ENCODE measurements around the gene ATP6V0C. TPM values are rescaled to one million over a fixed set of nuclear protein-coding genes. Genes with fewer than 3 reads are reported as not detected.
"Not testable (repeated sequence)": the region's sequence is repeated elsewhere in the genome, so short reads cannot be mapped to it uniquely, and the experiment has no call there.

The ATP6V0C gene
- total RNA-seq, 2 donors from 2014 or later = 218 to 230 TPM

DNA sequence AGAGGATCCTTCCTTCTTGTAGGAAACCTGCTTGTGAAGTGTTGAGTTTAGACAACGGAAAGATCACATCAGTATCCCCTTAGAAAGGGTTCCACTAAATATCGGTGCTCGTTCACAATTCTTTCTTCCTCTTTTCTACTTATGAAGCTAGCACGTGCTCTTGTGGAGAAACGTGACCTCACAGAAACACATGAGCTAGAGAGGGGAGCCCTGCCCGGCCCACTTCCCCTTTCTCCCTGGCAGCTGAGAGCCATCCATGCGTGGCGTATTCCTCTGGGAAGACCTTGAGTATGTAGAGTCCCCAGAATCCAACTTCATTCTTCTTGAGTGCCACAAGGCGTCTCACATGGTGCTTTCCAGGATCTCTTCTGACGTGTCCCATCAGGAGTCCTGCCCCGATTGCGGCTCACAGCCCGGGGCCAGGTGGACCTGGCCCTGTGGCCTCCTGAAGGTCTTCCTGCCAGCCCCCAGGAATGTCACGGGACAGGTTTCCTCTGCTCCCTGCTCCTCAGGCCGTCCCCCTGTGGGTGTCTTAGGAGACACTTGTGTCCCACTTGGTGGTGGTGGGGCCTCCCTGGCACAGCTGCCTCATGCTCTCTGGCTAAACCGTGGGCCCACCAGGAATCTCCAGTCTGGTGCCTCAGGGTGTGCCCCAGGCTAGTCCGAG is 46.5 kb downstream of the ATP6V0C start:
- intact Hi-C loops (cut with DNase I, micrococcal nuclease); DNase-seq: not testable (repeated sequence)
- peak; percentile 11 for ATAC-seq

DNA sequence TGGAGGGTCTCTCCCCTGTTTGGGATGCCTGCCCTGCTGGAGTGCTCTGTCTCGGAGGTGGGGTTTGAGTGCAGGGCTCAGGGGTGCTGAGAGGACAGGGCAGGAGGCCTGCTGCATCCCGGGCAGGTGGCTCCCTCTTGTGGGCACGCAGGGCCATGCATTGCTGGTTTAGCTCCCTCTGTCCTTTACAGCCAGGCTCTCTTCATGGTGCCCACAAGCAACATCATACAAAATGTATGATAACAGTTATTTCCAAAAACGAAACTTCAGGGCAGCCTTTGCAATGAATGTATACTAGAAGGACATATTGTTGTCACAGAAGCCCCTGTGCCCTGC is 47.0 kb downstream of the ATP6V0C start:
- intact Hi-C loops (cut with DNase I, micrococcal nuclease) = not testable (repeated sequence)
- peak; percentile 93 for ATAC-seq
- peak in 1 of 2 donors; percentile 85 for DNase-seq

DNA sequence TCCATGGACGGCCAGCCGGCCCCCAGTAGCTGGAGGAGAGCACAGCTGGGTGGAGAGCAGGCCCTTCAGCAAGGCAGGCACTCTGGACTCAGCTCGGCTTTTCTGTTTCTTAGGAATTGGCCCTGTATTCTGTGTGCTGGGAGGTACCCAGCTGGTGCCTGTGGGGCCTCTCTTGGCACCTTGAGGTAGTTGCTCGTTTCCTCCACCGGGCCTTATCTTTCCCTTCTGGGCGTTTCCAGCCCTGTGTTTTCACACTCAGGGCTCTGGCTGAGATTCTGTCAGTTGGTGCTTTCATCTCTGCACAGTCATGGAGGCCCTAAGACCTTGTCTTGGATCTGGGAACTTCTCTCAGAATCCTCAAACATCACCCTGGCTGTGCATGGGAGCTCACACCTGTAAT is 53.8 kb downstream of the ATP6V0C start:
- DNase-seq; intact Hi-C loops (cut with DNase I, micrococcal nuclease): not testable (repeated sequence)
- ATAC-seq = peak; percentile 69

DNA sequence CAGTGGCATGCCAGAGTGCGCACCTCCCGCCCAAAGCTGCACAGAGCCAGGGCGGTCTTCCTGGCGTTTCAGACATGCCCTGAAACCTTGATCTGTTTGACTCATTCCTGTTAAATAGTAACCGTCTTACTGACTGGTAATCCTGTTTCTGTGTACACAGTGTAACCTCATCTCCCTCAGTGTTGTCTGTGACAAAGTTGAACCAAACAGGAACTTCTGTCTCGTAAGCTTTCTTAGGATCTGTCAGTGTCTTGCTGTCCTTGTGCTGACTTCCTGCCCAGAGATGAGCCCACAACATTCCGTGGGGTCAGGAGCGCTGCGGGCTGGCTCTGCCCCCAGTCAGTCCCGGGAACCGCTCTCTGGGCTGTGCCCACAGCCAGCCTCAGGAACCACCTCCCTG is 54.8 kb downstream of the ATP6V0C start:
- intact Hi-C loops (cut with DNase I, micrococcal nuclease); DNase-seq: not testable (repeated sequence)
- peak; percentile 88 for ATAC-seq

Small RNAs within 50 kb of the gene (microRNA-seq; reads per million reads assigned to microRNA genes)
- gene MIR3178 (0 reads per million in 2 donors), gene MIR6768 (0 reads per million in 2 donors)

Other genes with a start within 250 kb of the ATP6V0C start
- 100 to 1,000 TPM in 1 of 2 donors, 10 to 100 TPM in 1; 99.3 to 127 TPM for gene RNPS1, start 245.8 kb upstream of the ATP6V0C start, total RNA-seq
- 1 to 10 TPM; 3.8 to 3.9 TPM for gene ABCA3, start 173.2 kb upstream of the ATP6V0C start, total RNA-seq
- gene CCNF, start 84.5 kb upstream of the ATP6V0C start, total RNA-seq = 1 to 10 TPM; 3.0 to 7.3 TPM
- gene TEDC2, start 53.8 kb upstream of the ATP6V0C start, total RNA-seq = 1 to 10 TPM; 1.3 to 5.6 TPM
- not detected for gene NTN3, start 42.7 kb upstream of the ATP6V0C start, total RNA-seq
- gene TBC1D24, start 38.8 kb upstream of the ATP6V0C start, total RNA-seq = 10 to 100 TPM in 1 of 2 donors, 1 to 10 TPM in 1; 8.9 to 11.1 TPM
- 10 to 100 TPM; 31.5 to 31.7 TPM for gene AMDHD2, start 6.4 kb downstream of the ATP6V0C start, total RNA-seq
- under 1 TPM; 0.70 TPM for gene CEMP1, start 17.5 kb downstream of the ATP6V0C start, total RNA-seq
- gene PDPK1, start 24.1 kb downstream of the ATP6V0C start, total RNA-seq = 10 to 100 TPM; 71.1 to 77.4 TPM
- 10 to 100 TPM; 49.3 to 79.6 TPM for gene KCTD5, start 168.6 kb downstream of the ATP6V0C start, total RNA-seq
- under 1 TPM; 0.34 to 0.76 TPM for gene PRSS27, start 206.3 kb downstream of the ATP6V0C start, total RNA-seq
- gene SRRM2, start 238.7 kb downstream of the ATP6V0C start, total RNA-seq = 100 to 1,000 TPM; 476 to 593 TPM

All from left colon (tissue), 2 donors.